DMS153 (cell line): ENCODE data around the gene MYD88.

Experiments
- DNase-seq: peaks from one replicate; lab custom pipeline; 2025; lab: John Stamatoyannopoulos, UW

The MYD88 gene

DNA sequence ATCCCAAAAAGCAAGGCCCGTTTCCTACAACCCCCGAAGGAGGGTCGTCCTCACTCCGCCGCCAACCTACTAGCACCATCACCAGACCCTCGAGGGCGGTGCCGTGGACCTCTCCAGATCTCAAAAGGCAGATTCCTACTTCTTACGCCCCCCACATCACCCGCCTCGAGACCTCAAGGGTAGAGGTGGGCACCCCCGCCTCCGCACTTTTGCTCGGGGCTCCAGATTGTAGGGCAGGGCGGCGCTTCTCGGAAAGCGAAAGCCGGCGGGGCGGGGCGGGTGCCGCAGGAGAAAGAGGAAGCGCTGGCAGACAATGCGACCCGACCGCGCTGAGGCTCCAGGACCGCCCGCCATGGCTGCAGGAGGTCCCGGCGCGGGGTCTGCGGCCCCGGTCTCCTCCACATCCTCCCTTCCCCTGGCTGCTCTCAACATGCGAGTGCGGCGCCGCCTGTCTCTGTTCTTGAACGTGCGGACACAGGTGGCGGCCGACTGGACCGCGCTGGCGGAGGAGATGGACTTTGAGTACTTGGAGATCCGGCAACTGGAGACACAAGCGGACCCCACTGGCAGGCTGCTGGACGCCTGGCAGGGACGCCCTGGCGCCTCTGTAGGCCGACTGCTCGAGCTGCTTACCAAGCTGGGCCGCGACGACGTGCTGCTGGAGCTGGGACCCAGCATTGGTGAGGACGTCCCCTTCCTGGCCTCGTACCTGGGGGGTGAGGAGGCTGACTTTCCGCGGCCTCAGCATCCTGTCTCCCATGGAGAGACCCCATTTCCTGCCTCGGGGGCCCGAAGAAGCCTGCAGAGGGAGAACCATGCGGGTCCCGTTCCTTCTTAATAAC, at the start of gene MYD88:
Gene MYD88 (plus strand): TSS at position 313 of the 842 bp plus-strand sequence. CDS start 40 bp downstream, at position 353.
- no peak for DNase-seq

DNA sequence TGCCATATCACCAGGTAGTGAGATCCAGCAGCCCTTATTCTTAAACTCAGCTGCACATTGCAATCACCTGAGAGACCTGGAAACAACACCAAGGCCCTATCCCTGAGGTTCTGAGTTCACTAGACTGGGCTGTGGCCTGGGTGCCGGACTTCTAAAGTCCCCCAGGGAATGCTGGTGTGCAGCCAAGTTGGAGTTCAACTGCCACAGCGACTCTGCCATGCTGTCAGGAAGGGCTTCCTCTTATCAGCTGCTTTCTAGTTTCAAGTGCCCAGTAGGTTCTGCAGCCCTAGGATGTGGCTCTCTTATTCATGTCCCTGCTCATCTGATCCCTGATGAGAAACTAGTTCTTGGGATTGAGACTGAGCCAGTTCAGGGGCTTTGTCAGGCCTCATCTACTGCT, 49.3 kb upstream of the MYD88 start:
- no peak for DNase-seq

DNA sequence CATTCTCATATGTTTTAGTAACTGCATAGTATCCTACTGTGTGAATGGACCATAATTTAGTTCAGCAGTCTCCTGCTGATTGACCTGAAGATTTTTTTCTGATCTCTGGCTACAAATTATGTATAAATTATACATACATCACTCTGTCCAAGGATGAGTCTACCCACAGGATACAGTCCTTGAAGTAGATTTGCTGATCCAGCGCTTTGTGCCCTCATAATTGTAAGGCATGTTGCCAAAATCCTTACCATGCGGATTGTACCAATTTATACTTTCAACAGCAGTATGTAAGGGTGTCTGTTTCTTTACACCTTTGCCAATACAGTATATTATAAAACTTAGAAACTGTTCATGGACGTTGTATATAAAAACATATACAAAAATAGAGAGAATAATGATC, 48.0 kb upstream of the MYD88 start:
- DNase-seq, result no peak

DNA sequence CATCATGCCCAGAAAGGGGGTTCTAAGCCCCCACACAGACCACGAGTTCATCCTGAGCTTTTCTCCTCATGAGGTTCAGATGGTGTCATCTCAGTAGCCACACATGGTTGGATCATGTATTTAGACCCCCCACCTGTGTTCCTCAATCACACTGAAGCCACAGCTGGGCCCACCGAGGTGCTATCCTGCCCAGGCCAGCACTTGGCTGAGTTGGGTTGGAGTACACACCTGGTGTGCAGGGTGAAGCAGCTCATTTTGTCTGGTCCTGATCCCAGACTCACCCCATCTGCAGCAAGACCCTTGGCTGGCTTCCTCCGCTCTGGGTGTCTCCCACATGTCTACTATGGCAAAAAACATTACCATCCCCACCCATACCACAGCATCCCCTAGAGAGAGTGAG, 43.5 kb upstream of the MYD88 start:
- no peak for DNase-seq

DNA sequence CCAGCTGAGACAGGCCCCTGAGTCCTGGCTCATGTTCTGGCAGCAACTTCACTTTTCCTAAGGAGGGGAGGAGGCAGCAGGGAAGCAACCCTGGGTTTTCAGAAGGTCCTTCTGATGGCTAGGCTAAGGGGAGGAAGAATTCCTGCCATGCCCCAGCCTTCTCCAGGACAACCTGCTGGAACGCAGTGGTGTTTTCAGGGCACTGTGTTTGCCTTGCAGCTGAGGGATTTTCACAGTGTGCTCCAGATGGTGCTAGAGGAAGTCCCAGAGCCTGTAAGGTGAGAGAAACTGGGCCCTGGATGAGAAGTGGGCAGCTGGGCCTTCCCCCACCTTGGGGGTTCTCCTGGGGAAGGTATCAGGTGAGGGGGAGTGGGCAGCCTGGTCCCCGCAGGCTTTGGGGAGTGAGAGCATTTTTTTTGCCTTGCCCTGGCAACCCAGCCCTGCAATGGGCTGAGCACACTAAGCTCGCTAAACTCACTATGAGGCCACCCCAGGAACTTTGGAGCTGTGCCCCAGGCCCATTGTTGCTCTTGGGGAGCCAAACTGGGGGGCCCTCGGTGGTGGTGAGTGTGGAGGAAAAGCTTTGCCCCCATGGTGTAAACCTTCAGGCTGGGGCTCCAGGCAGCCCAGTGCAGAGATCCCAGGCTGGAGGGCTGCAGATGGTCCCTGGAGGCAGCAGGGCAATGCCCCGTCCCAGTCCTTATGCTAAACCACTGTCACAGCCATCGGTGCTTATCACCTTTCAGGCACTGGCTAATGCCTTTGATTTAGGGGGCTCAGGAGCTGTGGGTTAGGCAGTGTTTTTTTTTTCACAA, 42.6 kb upstream of the MYD88 start:
- DNase-seq, result no peak

GRCh38 chr3:38097446-38098375, 40.8 kb upstream of the MYD88 start:
- no peak for DNase-seq

DNA sequence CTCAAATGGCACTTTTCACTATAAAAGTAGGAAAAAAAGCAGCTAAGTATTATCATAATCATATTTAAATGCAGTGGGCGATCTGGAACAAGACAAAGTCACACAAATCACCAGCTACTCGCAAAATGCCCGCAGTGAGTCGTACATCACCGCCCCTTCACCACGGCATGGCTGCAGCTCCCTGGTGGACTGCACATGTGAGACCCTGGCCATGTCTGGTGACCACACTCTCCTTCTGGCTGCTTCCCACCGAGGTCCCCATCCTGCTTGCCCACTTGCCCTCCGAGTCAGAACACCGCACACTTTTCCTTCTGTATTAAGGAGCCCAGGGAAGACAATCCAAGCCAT, 40.1 kb upstream of the MYD88 start:
- no peak for DNase-seq

GRCh38 chr3:38099518-38099917, 38.9 kb upstream of the MYD88 start:
- no peak for DNase-seq

DNA sequence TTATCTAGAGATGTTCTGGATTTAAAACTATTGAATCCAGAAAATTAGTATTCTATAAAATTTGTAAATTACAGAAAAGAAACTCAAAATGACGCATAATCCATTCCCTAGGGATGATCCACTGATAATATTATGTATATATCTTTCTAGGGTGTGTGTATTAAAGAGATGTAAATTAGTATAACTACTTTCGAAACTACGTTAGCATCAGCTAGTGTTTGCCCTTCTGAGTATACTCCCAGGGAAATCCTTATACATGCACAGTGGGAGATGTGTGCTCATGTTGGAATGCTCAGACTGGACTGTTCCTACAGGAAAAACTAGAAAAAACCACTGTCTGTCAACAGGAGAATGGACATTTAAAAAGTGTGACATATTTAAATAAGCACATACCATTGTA, 38.0 kb upstream of the MYD88 start:
- DNase-seq, result no peak

DNA sequence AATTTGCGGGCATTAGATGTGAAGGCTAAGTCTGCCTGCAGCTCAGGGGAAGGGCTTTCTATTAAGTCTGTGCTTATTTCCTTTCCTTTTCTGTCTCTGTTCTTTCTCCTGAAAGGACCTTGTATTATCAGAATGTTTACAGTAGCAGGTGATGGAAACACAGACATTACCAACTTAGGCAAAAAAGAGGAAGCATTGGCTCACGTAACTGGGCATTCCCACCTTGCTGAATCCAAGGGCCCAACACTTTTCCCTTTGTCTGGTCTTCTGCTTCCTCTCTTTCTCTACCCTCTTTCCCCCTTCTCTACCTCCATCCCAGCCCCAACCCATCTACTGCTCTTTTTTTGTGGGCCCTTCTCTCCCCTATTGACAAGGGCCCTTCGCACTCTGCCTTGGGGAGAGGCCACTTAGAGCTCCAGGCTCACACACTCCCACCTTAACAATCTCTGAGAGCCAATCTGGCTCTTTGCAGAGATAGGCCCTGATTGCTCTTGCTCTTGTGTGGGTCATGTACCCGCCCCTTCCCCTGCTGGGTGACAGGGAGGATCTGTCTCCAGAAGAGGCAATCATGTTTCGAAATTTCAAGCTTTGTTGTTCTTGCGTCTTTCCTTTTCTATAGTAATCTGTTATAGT, 36.5 kb upstream of the MYD88 start:
- DNase-seq, result no peak

GRCh38 chr3:38102444-38102814, 36.0 kb upstream of the MYD88 start:
- no peak for DNase-seq

GRCh38 chr3:38105525-38105924, 32.9 kb upstream of the MYD88 start:
- no peak for DNase-seq

DNA sequence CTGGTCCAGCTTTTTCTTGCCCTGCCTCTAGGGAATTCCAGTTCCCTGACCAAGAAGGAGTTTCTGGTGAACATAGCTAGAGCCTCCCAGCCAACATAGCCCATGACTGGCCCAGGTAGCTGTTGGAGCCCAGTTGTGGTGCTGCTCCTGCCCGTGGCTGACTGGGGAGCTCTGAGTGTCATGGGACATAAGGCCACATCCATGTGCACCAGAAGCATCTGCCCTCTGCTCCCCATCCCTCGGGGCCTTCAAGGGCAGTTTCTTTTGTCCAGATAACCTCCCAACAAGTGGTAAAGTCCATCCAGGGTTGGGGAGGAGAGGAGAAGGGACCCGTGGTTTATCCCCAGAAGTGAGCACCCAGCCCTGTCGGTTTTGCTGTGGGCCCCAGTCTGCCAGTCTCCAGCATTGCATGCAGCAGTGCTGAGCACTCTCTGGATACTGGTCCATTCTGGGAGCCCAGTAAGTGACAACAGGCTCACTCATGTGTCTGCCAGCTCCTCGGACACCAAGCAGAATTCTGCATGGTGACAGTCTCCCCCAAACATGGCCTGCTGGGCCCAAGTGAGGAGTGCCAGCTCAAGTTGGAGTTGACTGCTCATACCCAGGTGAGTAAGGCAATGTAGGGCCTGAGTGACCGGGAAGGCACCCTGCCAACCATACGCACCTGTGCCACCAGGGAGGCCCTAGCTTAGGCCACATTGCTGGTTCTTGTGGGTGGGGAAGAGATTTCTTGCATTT, 30.4 kb upstream of the MYD88 start:
- DNase-seq, result no peak

DNA sequence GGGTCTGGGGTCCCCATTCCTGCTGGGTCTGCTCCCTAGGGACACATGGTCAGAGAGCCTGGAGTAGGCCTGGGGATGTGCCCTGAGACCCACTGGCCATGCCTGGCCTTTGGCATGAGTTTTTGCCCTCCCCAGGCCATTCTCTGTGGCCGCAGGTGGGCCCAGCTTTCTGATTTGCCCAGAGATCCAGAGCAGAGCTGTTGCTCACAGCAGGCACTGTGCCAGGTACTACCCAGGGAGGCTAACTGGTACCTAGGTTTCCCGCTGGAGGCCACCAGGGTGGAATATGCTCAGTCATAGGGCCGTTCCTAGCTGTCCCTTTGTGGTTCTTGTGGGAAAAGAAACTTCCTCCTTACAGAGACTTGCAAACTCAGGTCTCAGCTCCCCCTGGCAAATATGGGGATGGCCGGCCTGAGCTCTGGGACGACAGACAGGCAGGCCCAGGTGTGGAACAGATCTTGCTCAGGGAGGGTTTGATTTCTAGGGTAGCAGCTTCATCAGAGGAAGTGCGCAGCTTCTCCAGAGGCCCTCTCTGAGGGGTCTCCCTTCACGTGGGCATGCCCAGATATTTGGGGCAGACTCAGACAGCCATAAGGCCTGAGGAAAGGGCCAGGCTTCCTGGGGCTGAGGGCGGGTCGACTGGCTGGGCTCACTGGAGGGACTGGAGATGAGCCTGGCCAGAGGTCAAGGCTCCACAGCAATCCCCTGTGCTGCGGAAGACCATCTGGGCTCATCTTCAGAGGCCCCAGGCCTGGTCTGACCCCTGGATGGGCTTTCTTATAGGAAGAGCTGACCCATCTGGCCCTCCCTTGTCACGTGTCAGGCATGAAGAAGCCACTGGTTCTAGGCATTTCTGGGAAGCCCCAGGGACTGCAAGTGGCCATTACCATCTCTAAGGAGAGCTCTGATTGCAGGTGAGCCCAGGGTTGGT, 29.5 kb upstream of the MYD88 start:
- DNase-seq, result no peak

- no peak for DNase-seq
These were observed 28.7 kb upstream of the MYD88 start for GRCh38 chr3:38109580-38110313.

DNA sequence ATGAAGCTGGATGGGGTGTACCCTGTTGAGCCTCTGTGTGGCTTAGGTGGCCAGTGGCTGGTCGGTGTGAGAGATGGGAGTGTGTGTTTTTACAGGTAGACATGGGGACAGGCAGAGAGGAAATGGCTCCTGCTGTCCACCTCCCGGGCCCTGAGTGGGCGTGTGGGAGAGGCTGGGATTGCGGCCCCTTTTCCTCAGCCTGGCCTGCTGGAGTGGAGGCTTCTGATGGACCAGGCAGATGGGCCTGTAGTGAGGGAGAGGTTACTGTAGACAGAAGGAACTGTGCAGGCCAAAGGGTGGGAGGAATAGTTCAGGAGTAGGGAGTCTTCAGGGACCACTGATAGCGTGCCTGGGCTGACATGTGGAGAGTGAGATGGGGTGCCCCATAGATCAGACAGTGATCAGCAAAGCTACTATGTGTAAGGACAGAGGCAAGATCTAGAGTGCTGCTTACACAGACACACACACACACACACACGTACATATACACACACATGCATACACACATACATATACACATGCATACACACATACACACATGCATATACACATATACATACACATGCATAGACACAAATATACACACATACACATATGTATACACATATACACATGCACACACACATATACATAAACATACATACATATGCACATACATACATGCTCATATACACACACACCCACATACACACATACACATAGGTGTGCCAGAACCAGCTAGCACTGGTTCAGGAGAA, 28.0 kb upstream of the MYD88 start:
- no peak for DNase-seq

DNA sequence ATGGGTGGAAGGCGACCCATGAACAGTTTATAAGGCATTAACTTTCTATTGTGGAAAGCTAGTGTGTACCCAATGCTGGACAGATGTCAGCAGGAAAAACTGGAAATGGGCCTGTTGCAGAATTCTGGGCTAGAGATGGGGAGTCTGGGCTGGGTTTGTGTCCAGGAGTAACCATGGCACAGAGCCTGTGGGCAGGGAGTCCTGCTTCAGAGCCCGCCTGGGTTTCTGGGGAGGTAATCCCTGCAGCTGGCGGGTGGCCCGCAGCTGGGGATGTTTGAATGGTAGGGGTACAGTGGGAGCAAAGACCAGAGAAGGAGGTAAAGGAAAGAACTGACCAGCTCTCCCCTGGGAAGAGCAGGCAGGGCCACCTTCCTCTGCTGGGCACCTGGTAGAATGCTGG, 27.3 kb upstream of the MYD88 start:
- DNase-seq, result no peak

- no peak for DNase-seq
These were observed 26.6 kb upstream of the MYD88 start for GRCh38 chr3:38111696-38112377.
